K562 treated with DMSO at 1 percent for 12 hours (cell line): Measurements from ENCODE around the gene TMEM176A. TPM values are rescaled to one million over a fixed set of nuclear protein-coding genes. Genes with fewer than 3 reads are reported as not detected.

Experiments
- total RNA-seq: library from RNA; unstranded; fragments of 300-600 nt; gene quantifications from 2 replicates; pipeline ENCODE4 v1.2.3, GENCODE V29; 2022; ENCODE audit not compliant: insufficient read depth

The TMEM176A gene
- 1.2 and 1.9 TPM in 2 replicates for total RNA-seq

DNA sequence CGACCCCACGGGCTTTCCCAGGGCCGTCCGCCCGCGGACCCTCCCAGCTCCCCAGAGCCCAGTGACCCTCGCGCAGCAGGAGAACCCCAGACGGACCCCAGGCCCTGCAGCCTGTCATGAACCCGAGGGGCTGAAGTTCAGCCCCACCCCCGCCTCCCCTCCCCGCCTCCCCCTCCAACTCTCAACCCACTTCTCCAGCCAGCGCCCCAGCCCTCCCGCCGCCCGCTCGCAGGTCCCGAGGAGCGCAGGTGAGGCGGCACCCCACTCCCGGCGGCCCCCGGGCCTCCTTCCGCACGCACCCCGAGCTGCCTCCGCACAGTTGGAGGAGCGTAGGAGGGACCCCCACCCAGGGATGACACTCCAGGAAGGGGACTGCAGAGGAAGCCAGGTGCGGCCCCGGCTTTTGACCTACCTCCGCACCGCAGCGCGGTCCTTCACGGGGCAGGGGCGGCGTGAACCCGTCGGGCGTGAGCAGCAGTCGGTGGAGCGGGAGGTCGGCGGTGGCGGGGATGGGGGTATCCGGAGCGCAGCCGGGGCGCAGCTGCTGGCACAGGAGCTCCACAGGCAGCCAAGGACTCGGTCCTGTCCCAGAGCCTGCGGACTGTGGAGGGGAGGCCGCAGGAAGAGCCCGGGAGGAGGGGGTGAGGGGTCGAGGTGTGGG, at the start of gene TMEM176A:
TSS of gene TMEM176A (plus strand) at position 189 of the 661 bp plus-strand sequence. CDS start 782 bp downstream, outside the sequence.

DNA sequence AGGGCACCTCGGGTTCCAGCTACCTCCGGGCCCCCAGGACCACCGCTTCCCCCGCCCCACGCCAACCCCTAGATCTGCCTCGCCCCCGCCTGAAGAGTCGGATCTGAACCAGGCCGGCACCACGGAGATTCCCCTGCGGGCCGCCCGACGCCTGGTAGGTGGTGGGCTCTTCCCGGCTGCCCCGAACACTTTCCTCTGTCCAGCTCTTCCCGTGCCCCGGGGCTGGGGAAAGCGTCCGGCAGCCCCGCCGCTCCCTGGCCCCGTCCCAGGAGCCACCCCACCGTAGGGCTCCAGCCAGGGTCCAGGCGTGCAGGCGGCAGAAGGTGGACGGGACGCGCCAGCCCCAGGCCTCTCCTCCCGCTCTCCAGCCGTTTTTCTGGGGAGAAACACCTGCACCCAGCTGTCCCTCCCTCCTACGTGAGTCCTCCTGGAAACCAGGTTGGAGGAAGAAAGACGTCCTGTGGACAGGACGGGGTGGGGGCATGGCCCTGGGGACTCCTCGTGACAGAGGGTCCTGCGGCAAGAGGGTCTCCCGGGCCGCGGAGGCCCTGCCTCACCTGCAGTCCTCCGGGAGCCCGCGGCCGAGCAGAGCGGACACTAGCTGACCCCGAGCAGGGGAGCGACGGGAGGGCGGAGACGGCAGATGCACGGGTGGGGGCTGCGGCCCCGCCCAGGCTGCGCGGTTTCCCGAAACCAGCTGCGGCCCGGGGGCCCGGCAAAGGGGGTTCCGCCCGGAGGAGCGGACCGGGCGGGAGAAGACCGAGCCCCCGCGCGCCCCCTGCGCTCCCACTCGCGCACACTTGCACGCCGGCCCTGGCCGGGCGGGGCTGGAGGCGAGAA, 608 bp upstream of the TMEM176A start, which contains the start of gene TMEM176B:
TSS of gene TMEM176B (minus strand) at position 624 of the 840 bp plus-strand sequence. CDS start 3,795 bp downstream, outside the sequence.

DNA sequence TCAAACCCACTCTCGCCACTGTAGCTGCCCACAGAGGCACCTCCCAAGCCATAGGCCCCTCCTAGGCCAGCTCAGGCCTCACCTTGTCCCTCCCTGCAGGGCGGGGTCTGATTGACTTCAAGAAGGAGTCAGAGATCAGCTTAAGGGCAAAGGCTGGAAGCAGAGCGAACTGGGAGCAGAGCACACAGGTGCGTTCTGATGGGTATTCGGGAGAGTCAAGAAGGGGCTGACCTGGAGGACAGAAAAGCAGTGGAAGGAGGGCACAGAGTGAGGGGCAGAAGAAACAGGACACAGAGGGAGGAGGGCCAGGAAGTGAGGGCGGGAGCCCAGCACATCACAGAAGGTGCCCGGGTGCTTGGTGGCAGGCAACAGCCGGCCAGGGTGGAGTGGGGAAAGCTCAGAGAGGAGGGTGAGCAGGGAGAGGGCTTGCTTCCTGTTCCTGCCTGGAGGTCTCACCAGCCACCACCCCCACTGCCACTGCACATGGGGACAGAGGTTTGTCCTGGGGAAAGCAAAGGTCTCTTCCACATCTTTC, 51.9 kb downstream of the TMEM176A start, which contains the start of gene AOC1:
TSS of gene AOC1 (plus strand) at position 147 of the 535 bp plus-strand sequence. CDS start 3,954 bp downstream, outside the sequence.

Other genes with a start within 250 kb of the TMEM176A start
- gene GIMAP4, start 233.4 kb upstream of the TMEM176A start, total RNA-seq: not detected in 2 replicates
- gene GIMAP6, start 168.4 kb upstream of the TMEM176A start, total RNA-seq: 0.30 and 0.47 TPM in 2 replicates
- gene GIMAP2, start 115.1 kb upstream of the TMEM176A start, total RNA-seq: 7.6 and 9.9 TPM in 2 replicates
- not detected in 2 replicates for gene GIMAP1, start 84.2 kb upstream of the TMEM176A start, total RNA-seq
- gene GIMAP5, start 63.4 kb upstream of the TMEM176A start, total RNA-seq: 2.6 and 5.4 TPM in 2 replicates
- 0.70 TPM in 1 of 2 replicates, not detected in the other for gene TMEM176B, start 405 bp upstream of the TMEM176A start, total RNA-seq
- gene AOC1, start 51.7 kb downstream of the TMEM176A start, total RNA-seq: not detected in 2 replicates
- gene KCNH2, start 177.6 kb downstream of the TMEM176A start, total RNA-seq: 76.1 and 114 TPM in 2 replicates
- 40.1 and 40.4 TPM in 2 replicates for gene NOS3, start 190.2 kb downstream of the TMEM176A start, total RNA-seq
- gene ATG9B, start 223.7 kb downstream of the TMEM176A start, total RNA-seq: 5.7 TPM in 1 of 2 replicates, not detected in the other
- gene ABCB8, start 227.7 kb downstream of the TMEM176A start, total RNA-seq: 25.8 and 40.2 TPM in 2 replicates
- 8.5 and 14.4 TPM in 2 replicates for gene ASIC3, start 247.8 kb downstream of the TMEM176A start, total RNA-seq